SK-N-MC (cell line): Measurements from ENCODE around the gene NEMF.
"Not testable (repeated sequence)": the region's sequence is repeated elsewhere in the genome, so short reads cannot be mapped to it uniquely, and the experiment has no call there.

ENCODE experiments used
- EZH2 ChIP-seq: fragments of 200-600 bp; sonication (generic); IDR thresholded peaks from one replicate; pipeline ENCODE4 v1.6.1; 2017; ENCODE audit warnings: antibody characterized with exemption
- POLR2AphosphoS5 ChIP-seq: IDR thresholded peaks from 2 replicates; pipeline ENCODE4 v1.6.1; 2012; ENCODE audit warnings: mild to moderate bottlenecking, low read depth, low read length, borderline replicate concordance

DNA sequence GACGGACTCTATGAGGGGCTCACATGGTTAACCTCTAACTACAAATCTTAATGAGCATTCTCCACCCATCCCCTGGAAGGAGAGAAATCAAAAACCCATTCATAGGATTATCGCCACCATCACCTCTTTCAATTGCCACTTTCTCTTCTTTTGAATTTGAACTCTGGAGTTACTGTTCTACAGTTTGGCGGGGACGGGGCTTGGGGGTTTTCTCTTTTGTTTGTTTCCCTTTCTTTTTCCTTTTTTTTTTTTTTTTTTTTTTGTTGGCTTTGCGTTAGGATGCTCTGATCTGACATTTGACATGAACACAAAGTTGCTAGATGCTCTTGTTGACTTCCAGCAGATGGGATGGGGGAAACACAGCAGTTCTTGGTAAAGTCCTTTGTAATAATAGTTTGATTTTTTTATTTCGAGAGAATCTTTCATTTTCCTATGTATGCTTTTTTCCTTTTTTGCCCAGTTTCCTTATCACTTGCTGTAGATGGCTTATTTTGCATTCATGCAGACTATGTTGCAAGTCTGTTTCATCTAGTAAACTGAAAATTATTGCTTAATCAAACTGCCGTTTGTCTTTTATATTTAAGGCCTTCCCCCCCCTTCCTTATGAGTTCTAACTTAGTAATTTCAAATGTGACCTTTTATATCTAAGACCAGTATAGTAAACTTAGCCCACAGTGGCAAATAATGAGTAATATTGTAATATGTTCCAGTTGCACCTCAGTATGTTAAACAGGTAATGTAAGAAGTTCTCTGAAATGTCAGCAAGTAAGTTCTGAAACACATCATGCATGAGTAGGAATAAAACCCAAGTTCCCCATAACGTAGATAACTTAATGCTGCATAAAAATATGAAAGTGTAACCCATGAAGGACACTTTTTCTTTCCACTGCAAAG, 41.9 kb upstream of the NEMF start:
- TF ChIP-seq POLR2AphosphoS5, EZH2: not testable (repeated sequence)
